ENCODE results near the gene SOX10.

GRCh38 chr22:37972527-37972926 is 11.8 kb downstream of the SOX10 start:
- TF ChIP-seq, protein P1, sequence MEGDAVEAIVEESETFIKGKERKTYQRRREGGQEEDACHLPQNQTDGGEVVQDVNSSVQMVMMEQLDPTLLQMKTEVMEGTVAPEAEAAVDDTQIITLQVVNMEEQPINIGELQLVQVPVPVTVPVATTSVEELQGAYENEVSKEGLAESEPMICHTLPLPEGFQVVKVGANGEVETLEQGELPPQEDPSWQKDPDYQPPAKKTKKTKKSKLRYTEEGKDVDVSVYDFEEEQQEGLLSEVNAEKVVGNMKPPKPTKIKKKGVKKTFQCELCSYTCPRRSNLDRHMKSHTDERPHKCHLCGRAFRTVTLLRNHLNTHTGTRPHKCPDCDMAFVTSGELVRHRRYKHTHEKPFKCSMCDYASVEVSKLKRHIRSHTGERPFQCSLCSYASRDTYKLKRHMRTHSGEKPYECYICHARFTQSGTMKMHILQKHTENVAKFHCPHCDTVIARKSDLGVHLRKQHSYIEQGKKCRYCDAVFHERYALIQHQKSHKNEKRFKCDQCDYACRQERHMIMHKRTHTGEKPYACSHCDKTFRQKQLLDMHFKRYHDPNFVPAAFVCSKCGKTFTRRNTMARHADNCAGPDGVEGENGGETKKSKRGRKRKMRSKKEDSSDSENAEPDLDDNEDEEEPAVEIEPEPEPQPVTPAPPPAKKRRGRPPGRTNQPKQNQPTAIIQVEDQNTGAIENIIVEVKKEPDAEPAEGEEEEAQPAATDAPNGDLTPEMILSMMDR (conservative IDR thresholded peaks at IDR 0.05; ENCODE audit: low read depth, low read length), result no peak
- no peak for TF ChIP-seq RFX5 (IDR thresholded peaks at IDR 0.05; ENCODE audit: low read depth, low read length)
- no peak for TF ChIP-seq CHD1 (IDR thresholded peaks at IDR 0.05; ENCODE audit: low read depth, low read length)
- no peak for TF ChIP-seq MAFK (IDR thresholded peaks at IDR 0.05; ENCODE audit: low read depth, low read length)
- TF ChIP-seq POLR2A (IDR thresholded peaks at IDR 0.05; ENCODE audit: low read depth, low read length), result no peak
- no peak for TF ChIP-seq BHLHE40 (IDR thresholded peaks at IDR 0.05; ENCODE audit: low read depth, low read length)
- no peak for TF ChIP-seq MAZ (IDR thresholded peaks at IDR 0.05; ENCODE audit: borderline replicate concordance, low read depth, low read length)
- TF ChIP-seq RAD21 (IDR thresholded peaks at IDR 0.05; ENCODE audit: low read length), result no peak
- no peak for TF ChIP-seq CEBPB (IDR thresholded peaks at IDR 0.05; ENCODE audit: low read depth, low read length)
- no peak for TF ChIP-seq SMC3 (IDR thresholded peaks at IDR 0.05; ENCODE audit: low read depth, low read length)
